ENCODE measurements around the gene S100A11.

Gene S100A11

GRCh38 chr1:152067150-152067549, 30.3 kb upstream of the S100A11 start:
- TF ChIP-seq CTCF (conservative IDR thresholded peaks at IDR 0.05; ENCODE audit: low read depth, low read length): no peak
- H3K4me3 ChIP-seq (ENCODE audit: low read length): no peak overlapping the region
- no peak for DNase-seq (ENCODE audit: low read depth)

- no peak for DNase-seq (ENCODE audit: low read depth)
- H3K4me3 ChIP-seq (ENCODE audit: low read length): no peak overlapping the region
These were observed 25.1 kb upstream of the S100A11 start for GRCh38 chr1:152061952-152062351.

GRCh38 chr1:152053375-152053774, 16.6 kb upstream of the S100A11 start:
- TF ChIP-seq CTCF (conservative IDR thresholded peaks at IDR 0.05; ENCODE audit: low read depth, low read length): no peak
- no peak for DNase-seq (ENCODE audit: low read depth)
- H3K4me3 ChIP-seq (ENCODE audit: low read length): no peak overlapping the region

More at GRCh38 chr1:152061952-152062351, 25.1 kb upstream of the S100A11 start:
- TF ChIP-seq CTCF (conservative IDR thresholded peaks at IDR 0.05; ENCODE audit: low read depth, low read length): no peak

GRCh38 chr1:152052606-152053005, 15.8 kb upstream of the S100A11 start:
- H3K4me3 ChIP-seq (ENCODE audit: low read length): no peak overlapping the region
- peak; percentile 88 for TF ChIP-seq CTCF (conservative IDR thresholded peaks at IDR 0.05; ENCODE audit: low read depth, low read length)
- DNase-seq (ENCODE audit: low read depth): no peak

GRCh38 chr1:152050886-152051675, 14.3 kb upstream of the S100A11 start:
- DNase-seq (ENCODE audit: low read depth): no peak
- H3K4me3 ChIP-seq (ENCODE audit: low read length): no peak overlapping the region
- no peak for TF ChIP-seq CTCF (conservative IDR thresholded peaks at IDR 0.05; ENCODE audit: low read depth, low read length)

- DNase-seq (ENCODE audit: low read depth): no peak
- no peak overlapping the region for H3K4me3 ChIP-seq (ENCODE audit: low read length)
- no peak for TF ChIP-seq CTCF (conservative IDR thresholded peaks at IDR 0.05; ENCODE audit: low read depth, low read length)
These were observed 12.7 kb upstream of the S100A11 start for GRCh38 chr1:152049291-152050083.

Data from retinal pigment epithelial cell (primary cell).